Mammary epithelial cell (primary cell): ENCODE results near the gene MAGI1.

ENCODE experiments used
- CTCF ChIP-seq, 2 donors: IDR thresholded peaks in 1 of 2; conservative IDR thresholded peaks in 1 of 2; 2 replicates each; pipeline ENCODE4 v1.5.1; 2011 to 2012; ENCODE audit warnings: inconsistent platforms in 2 of 2, low read length in 2 of 2, mild to moderate bottlenecking in 2 of 2, control low read depth in 1 of 2, low read depth in 1 of 2; ENCODE audit not compliant: insufficient read depth in 1 of 2; ENCODE audit errors: extremely low read depth in 1 of 2
- EZH2 ChIP-seq: IDR thresholded peaks from 2 replicates; pipeline ENCODE4 v1.6.1; 2012; ENCODE audit warnings: low read length, inconsistent platforms, borderline replicate concordance

- TF ChIP-seq CTCF (conservative IDR thresholded peaks at IDR 0.05 in 1 of 2, IDR thresholded peaks at IDR 0.05 in 1 of 2; ENCODE audit: extremely low read depth in 1 of 2, insufficient read depth in 1 of 2, low read depth in 1 of 2, low read length in 2 of 2): no peak
- TF ChIP-seq EZH2: no peak
These were observed 34.5 kb downstream of the MAGI1 start for GRCh38 chr3:66004244-66004643.
